ENCODE results near the gene DCTD. TPM values are rescaled to one million over a fixed set of nuclear protein-coding genes. Genes with fewer than 3 reads are reported as not detected.

Gene DCTD
- total and polyA plus RNA-seq, 2 experiments from 2014 or later, result 92.4 to 92.6 TPM

- no peaks in the 10 kb centered on the region for H3K79me2 ChIP-seq
- no peaks in the 10 kb centered on the region for H3K9me3 ChIP-seq (ENCODE audit: low read depth)
- peaks cover 3% of the 10 kb centered on the region for H3K4me1 ChIP-seq (ENCODE audit: insufficient read depth)
- no peak for DNase-seq (ENCODE audit: low spot score)
- no peak for TF ChIP-seq EZH2phosphoT487 (IDR thresholded peaks at IDR 0.05; ENCODE audit: low read depth, severe bottlenecking, unreplicated experiment)
- TF ChIP-seq, protein P1, sequence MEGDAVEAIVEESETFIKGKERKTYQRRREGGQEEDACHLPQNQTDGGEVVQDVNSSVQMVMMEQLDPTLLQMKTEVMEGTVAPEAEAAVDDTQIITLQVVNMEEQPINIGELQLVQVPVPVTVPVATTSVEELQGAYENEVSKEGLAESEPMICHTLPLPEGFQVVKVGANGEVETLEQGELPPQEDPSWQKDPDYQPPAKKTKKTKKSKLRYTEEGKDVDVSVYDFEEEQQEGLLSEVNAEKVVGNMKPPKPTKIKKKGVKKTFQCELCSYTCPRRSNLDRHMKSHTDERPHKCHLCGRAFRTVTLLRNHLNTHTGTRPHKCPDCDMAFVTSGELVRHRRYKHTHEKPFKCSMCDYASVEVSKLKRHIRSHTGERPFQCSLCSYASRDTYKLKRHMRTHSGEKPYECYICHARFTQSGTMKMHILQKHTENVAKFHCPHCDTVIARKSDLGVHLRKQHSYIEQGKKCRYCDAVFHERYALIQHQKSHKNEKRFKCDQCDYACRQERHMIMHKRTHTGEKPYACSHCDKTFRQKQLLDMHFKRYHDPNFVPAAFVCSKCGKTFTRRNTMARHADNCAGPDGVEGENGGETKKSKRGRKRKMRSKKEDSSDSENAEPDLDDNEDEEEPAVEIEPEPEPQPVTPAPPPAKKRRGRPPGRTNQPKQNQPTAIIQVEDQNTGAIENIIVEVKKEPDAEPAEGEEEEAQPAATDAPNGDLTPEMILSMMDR (IDR thresholded peaks at IDR 0.05; ENCODE audit: poor library complexity), result no peak
- no peaks in the 10 kb centered on the region for H3K27me3 ChIP-seq
- no peak overlapping the region for H2AFZ ChIP-seq
- no peaks in the 10 kb centered on the region for H3K9me2 ChIP-seq (replicated peaks; ENCODE audit: insufficient read depth)
- no peak overlapping the region for H3K4me2 ChIP-seq
- no peak overlapping the region for H3K27ac ChIP-seq
- no peak overlapping the region for H3K4me3 ChIP-seq
- no peaks in the 10 kb centered on the region for H3K36me3 ChIP-seq (replicated peaks; ENCODE audit: insufficient read depth, low read depth)
- no peaks in the 10 kb centered on the region for H4K20me1 ChIP-seq (ENCODE audit: insufficient read depth, poor library complexity, severe bottlenecking)
- WGBS (ENCODE audit: low lambda C conversion rate, missing lambda C conversion rate), result 68% methylated on average over 3 of the region's 3 CpGs
Observed at GRCh38 chr4:182884040-182884439, 33.1 kb downstream of the DCTD start.

DNA sequence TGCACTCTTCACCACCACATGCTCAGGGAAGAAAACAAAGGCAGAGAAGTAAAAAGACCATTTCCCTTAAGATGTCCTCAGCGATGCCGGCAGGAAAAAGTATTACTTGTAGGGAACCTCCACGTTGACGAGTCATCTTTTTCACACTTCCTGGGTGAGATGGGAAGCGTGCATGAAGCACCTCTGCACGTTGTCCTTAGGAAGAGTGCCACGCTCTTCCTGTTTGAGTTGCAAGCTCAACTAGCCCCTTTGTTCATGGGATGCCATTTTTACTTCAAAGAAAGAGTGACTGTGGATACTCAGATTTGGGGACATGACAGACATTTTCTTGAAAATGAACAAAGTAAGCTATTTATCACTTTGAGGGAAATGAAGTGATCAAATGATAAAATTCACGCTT, 33.8 kb downstream of the DCTD start:
- no peak for DNase-seq (ENCODE audit: low spot score)
- WGBS (ENCODE audit: low lambda C conversion rate, missing lambda C conversion rate), result 98% methylated on average over 8 of the region's 8 CpGs

GRCh38 chr4:182881914-182882313, 35.3 kb downstream of the DCTD start:
- WGBS (ENCODE audit: low lambda C conversion rate, missing lambda C conversion rate), result 78% methylated on average over 16 of the region's 16 CpGs
- Histone ChIP-seq H3K79me2 (no peaks in the 10 kb centered on the region), H3K36me3 (replicated peaks; ENCODE audit: insufficient read depth, low read depth) (no peaks in the 10 kb centered on the region), H3K4me2 (no peak overlapping the region), H3K4me1 (ENCODE audit: insufficient read depth) (peaks cover 3% of the 10 kb centered on the region), H3K27me3 (no peaks in the 10 kb centered on the region), H3K9me3 (ENCODE audit: low read depth) (no peaks in the 10 kb centered on the region), H4K20me1 (ENCODE audit: insufficient read depth, poor library complexity, severe bottlenecking) (no peaks in the 10 kb centered on the region), H3K4me3 (no peak overlapping the region), H3K9me2 (replicated peaks; ENCODE audit: insufficient read depth) (no peaks in the 10 kb centered on the region), H3K27ac (no peak overlapping the region), H2AFZ (no peak overlapping the region)
- DNase-seq (ENCODE audit: low spot score), result no peak
- TF ChIP-seq EZH2 (IDR thresholded peaks at IDR 0.05; ENCODE audit: borderline replicate concordance) (no peak), EZH2phosphoT487 (IDR thresholded peaks at IDR 0.05; ENCODE audit: low read depth, severe bottlenecking, unreplicated experiment) (no peak)
- TF ChIP-seq, protein P1 (IDR thresholded peaks at IDR 0.05; ENCODE audit: poor library complexity), result no peak

More for the DNA sequence above, 33.8 kb downstream of the DCTD start:
- Histone ChIP-seq H3K79me2 (no peaks in the 10 kb centered on the region), H3K27ac (no peak overlapping the region), H3K9me3 (ENCODE audit: low read depth) (no peaks in the 10 kb centered on the region), H3K27me3 (no peaks in the 10 kb centered on the region), H3K9me2 (replicated peaks; ENCODE audit: insufficient read depth) (no peaks in the 10 kb centered on the region), H4K20me1 (ENCODE audit: insufficient read depth, poor library complexity, severe bottlenecking) (no peaks in the 10 kb centered on the region), H3K36me3 (replicated peaks; ENCODE audit: insufficient read depth, low read depth) (no peaks in the 10 kb centered on the region), H2AFZ (no peak overlapping the region), H3K4me2 (no peak overlapping the region), H3K4me3 (no peak overlapping the region), H3K4me1 (ENCODE audit: insufficient read depth) (peaks cover 3% of the 10 kb centered on the region)
- no peak for TF ChIP-seq EZH2 (IDR thresholded peaks at IDR 0.05; ENCODE audit: borderline replicate concordance)
- TF ChIP-seq, protein P1 (IDR thresholded peaks at IDR 0.05; ENCODE audit: poor library complexity), result no peak
